ENCODE results near the gene TRAF2. TPM values are rescaled to one million over a fixed set of nuclear protein-coding genes. Genes with fewer than 3 reads are reported as not detected.

TRAF2 gene
- total and polyA plus RNA-seq, 2 of the 13 experiments (the other 11 are each of a cell fraction or from before 2014, with no cell fraction given), result 12.4 to 13.6 TPM

GRCh38 chr9:136856079-136856476 lies 30.2 kb upstream of the TRAF2 start (continued):
- TF ChIP-seq XRCC5 (optimal IDR thresholded peaks at IDR 0.05; ENCODE audit: low read length) (no peak), RFXANK (CRISPR knock-in tag; IDR thresholded peaks at IDR 0.05) (no peak), POLR2G (IDR thresholded peaks at IDR 0.05; ENCODE audit: low read depth, low read length) (0 out of 2 replicates have a peak, but pooled peaks have one; percentile 20), ZNF180 (CRISPR knock-in tag; IDR thresholded peaks at IDR 0.05; ENCODE audit: borderline replicate concordance, low read depth) (no peak), CEBPB (IDR thresholded peaks at IDR 0.05; ENCODE audit: borderline replicate concordance, low read depth, low read length) (no peak), MXI1 (IDR thresholded peaks at IDR 0.05; ENCODE audit: borderline replicate concordance, low read depth, low read length) (0 out of 3 replicates have a peak, but pooled peaks have one; percentile 4), ARID4A (CRISPR knock-in tag; IDR thresholded peaks at IDR 0.05; ENCODE audit: borderline replicate concordance) (no peak), ZBTB33 (CRISPR knock-in tag; IDR thresholded peaks at IDR 0.05) (peak; percentile 92), CHCHD3 (CRISPR knock-in tag; IDR thresholded peaks at IDR 0.05) (no peak), AGO2 (optimal IDR thresholded peaks at IDR 0.05; ENCODE audit: low read depth, low read length) (peak; percentile 72), GATA4 (IDR thresholded peaks at IDR 0.05; ENCODE audit: borderline replicate concordance, low read depth) (no peak), KLF13 (CRISPR knock-in tag; IDR thresholded peaks at IDR 0.05) (no peak)
- TF ChIP-seq, protein P1, sequence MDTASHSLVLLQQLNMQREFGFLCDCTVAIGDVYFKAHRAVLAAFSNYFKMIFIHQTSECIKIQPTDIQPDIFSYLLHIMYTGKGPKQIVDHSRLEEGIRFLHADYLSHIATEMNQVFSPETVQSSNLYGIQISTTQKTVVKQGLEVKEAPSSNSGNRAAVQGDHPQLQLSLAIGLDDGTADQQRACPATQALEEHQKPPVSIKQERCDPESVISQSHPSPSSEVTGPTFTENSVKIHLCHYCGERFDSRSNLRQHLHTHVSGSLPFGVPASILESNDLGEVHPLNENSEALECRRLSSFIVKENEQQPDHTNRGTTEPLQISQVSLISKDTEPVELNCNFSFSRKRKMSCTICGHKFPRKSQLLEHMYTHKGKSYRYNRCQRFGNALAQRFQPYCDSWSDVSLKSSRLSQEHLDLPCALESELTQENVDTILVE (CRISPR knock-in tag; IDR thresholded peaks at IDR 0.05), result no peak
- TF ChIP-seq, protein P2, sequence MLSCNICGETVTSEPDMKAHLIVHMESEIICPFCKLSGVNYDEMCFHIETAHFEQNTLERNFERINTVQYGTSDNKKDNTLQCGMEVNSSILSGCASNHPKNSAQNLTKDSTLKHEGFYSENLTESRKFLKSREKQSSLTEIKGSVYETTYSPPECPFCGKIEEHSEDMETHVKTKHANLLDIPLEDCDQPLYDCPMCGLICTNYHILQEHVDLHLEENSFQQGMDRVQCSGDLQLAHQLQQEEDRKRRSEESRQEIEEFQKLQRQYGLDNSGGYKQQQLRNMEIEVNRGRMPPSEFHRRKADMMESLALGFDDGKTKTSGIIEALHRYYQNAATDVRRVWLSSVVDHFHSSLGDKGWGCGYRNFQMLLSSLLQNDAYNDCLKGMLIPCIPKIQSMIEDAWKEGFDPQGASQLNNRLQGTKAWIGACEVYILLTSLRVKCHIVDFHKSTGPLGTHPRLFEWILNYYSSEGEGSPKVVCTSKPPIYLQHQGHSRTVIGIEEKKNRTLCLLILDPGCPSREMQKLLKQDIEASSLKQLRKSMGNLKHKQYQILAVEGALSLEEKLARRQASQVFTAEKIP (CRISPR knock-in tag; IDR thresholded peaks at IDR 0.05; ENCODE audit: borderline replicate concordance), result no peak
- TF ChIP-seq, protein P3, sequence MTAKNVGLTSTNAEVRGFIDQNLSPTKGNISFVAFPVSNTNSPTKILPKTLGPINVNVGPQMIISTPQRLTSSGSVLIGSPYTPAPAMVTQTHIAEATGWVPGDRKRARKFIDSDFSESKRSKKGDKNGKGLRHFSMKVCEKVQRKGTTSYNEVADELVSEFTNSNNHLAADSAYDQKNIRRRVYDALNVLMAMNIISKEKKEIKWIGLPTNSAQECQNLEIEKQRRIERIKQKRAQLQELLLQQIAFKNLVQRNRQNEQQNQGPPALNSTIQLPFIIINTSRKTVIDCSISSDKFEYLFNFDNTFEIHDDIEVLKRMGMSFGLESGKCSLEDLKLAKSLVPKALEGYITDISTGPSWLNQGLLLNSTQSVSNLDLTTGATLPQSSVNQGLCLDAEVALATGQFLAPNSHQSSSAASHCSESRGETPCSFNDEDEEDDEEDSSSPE (CRISPR knock-in tag; IDR thresholded peaks at IDR 0.05), result no peak
